ENCODE data around the gene LHFPL6.

The LHFPL6 gene

DNA sequence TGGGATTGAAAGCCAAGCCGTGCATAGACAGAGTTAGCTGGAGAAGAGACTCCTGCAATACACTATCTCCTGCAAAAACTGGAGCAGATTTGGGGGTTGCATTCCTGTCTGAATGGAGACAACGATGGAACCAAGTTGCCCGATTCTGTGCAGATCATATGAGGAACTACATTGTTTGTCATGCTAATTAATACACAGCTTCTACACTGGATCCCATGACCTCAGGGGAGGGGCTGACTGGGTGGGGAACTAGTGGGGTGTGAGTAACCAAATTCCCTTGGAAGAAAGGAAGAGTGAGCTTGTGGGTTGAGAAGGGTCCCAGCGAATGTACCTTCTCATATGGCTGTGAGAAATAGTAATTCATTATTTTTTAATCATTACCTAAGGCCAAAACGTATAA is 214.0 kb downstream of the LHFPL6 start:
- no peak for DNase-seq (ENCODE audit: low read depth, low spot score)

DNA sequence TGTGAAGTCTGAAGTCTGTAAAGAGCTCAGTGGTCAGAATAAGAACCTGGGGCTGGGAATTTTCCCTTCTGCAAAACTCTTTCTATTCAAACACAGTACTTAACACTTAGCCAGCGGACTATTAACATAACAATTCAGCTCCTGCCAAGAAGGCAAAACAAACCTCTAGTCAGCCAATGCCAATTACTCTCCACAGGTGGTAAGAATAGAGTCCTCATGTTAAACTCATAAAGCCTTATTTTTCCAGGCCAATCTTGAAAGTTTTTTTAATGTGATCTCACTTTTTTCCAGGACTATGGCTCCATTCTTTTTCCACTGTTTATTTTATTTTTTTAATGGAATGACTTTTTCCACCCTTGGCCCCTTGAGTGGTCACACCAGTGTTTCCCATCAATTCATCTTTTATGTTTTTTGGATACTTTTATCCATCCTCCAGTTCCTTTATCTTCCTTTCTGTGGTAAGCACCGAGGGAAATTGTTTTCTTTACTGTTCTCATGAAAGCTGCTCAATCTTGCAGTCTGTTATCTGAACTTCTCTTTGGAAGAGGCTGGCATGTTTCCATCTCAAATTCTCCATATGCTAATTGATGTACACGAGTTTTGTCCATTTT is 217.3 kb downstream of the LHFPL6 start:
- peak; percentile 83 for DNase-seq (ENCODE audit: low read depth, low spot score)

DNA sequence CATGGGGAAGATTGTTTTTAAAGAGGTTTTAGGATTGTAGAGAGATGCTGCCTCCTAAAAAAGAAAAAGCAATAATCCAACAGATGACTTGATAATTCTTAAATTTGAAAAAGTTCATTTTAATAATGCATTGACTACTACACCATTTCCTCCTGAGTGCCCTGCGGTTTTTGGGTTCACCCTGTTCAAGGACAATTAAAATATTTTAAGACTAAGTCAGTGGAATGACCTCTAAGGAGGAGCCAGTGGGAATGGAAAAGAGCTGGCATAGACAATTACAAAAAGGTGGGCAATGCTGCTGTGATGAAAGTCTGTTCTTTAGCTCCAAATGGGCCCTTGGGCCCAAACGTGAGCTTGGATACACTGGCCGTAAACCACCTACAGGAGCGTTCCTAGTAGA is 217.8 kb downstream of the LHFPL6 start:
- no peak for DNase-seq (ENCODE audit: low read depth, low spot score)

DNA sequence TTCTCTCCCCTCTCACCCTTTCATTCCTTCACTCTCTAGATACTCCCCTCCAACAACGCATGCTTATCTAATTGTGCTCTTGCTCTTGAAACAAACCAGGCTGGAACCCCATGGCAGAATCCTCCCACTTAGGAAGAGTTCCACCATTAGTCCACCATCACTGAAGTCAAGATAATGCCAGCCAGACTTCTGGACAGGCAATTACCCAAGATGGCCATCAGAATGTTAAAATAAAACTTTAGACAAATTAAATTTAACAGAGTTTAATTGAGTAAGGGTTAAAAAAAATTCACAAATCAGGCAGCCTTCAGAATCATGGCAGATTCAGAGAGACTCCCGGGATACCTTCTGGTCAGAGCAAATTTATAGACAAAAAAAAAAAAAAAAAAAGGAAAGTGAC is 221.5 kb downstream of the LHFPL6 start:
- no peak for DNase-seq (ENCODE audit: low read depth, low spot score)

DNA sequence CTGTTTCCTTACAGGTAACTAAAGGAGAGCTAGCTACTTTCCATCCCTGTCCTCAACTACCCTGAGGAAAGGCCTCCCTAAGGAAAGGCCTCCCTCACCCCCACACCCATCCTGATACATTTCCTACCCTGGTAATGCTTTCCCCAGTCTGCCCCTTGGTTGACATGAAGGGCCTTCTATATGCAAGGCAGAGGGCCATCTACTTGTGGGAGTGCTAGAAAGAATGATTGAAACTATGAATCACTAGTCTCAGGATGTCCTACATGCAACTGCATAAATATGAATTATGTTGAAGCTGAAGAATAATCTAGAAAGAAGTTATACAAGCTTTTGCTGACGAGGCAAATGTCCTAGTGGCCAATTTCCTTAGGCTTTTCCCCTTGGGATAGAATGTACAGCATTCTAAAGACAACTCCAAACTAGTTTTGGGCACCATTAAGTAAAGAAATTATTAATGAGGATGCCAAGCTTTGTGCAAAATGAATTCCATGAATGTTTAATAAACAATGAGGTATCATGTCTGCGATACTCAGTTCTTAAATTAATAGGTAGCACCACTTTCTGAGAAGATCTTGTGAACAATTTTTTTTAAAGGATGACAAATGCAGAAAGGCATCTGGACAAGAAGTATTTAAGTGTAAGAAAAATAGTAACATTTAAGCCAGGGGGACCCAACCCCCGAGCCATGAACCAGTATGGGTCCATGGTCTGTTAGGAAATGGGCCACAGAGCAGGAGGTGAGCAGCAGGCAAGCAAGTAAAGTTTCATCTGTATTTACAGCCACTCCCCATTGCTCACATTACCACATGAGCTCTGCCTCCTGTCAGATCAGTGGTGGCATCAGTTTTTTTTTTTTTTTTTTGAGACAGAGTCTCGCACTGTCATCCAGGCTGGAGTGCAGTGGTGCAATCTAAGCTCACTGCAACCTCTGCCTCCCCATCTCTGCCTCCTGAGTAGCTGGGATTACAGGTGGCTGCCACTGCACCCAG is 223.0 kb downstream of the LHFPL6 start:
- DNase-seq (ENCODE audit: low read depth, low spot score): no peak

DNA sequence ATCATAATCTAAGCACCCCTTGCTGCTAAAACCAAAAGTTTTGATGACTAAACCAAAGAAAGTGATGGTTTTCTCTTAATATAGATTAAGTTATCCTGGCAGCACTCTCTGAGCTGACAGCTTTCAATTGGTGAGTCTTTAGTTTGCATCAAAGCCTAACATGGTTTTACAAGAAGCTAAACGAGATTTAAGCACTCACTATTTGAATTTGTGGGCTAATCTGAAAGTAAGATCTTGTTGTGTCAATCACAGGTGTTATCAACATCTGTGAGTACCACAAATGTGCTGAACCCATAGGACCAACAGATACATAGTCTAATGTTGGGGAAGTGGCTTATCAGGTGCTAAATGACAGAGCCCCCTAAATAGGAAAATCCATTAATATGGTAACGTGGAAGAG is 223.9 kb downstream of the LHFPL6 start:
- no peak for DNase-seq (ENCODE audit: low read depth, low spot score)

DNA sequence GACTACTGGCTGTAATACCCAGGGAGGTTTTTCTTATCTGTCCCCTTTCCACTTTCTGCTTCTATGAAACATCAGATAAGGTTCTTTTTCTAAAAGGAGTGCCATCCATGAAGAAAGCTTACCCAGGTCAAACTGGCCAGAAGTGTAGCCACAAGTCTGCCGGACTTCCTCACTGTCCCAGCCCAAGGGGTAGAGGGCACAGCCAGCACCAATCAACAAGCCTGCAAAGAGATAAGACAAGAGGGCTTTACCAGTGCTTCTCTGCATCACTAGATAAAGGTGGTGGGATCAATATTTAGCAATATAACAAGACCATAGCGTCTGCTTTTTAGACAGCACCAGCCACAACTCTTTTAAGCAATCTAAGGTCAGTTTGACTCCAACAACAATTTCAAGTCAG is 224.7 kb downstream of the LHFPL6 start:
- DNase-seq (ENCODE audit: low read depth, low spot score): no peak

DNA sequence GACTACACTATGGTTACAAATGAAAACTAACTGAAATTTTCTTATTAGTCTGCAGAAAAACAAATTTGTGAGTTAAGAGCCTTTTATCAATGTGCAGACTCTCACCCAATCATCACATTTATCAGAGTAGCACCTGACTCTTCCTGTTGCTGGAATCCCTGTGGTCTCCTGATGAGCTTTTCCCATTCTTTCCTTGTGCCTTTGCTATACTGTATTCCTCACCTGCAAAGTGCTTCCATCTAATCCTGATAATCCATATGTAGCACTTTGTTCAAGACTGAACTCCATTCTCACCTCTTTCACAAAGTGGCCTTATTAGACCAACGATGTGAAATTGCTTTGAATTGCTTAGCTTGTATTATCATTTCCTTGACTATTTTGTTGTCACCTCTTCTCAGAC is 225.3 kb downstream of the LHFPL6 start:
- DNase-seq (ENCODE audit: low read depth, low spot score): no peak

DNA sequence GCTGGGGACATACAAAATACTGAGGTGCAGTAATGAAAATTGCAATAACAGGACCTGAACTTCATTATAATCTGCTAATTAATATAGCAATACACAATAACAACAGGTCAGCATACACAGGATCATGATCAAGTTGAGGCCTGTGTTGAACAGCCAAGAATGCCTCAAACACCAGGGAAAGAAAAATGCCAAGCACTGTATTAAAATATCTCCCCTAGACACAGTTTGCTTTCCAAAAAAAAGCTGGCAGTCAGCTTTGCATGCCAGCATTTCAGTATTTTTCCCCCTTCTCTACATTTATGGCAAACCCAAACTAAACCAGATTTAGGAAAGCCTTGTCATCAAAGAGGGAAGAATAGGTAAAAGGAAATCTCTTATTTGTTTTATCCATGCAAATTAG is 226.9 kb downstream of the LHFPL6 start:
- no peak for DNase-seq (ENCODE audit: low read depth, low spot score)

DNA sequence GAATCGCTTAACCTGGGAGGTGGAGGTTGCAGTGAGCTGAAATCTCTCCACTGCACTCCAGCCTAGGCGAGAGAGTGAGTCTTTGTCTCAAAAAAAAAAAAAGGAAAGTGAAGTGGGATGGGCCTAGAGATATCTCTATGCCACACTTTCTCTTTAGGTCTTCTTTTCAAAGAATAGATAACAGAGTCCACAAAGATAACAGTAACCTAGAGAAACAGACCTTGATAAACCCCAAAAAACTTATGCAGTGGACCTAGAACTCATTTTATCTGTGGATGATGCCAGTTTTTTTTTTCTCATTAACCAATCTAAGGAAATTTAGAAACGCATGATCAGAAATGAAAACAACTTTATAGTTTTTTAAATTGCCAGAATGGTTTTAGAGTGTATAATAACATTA is 227.4 kb downstream of the LHFPL6 start:
- no peak for DNase-seq (ENCODE audit: low read depth, low spot score)

DNA sequence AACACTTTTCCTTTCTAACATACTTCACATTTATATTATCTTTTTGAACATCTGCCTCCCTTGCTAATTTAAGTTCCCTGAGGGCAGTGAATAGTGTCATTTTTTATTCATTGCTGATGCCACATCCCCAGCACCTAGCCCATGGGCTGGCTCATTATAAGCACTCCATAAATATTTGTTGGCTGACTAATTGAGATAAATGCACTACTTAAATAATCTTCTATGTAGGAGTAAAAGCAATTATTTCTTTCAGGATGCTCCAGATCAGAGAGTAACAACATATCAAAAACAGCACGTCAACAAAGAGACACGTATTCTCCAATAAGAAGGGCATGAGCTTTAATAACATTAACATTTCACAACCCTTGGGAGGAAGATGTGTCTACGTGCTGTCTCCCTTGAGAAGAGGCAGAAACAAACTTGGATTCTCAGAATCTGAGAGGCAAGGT is 228.2 kb downstream of the LHFPL6 start:
- DNase-seq (ENCODE audit: low read depth, low spot score): no peak

DNA sequence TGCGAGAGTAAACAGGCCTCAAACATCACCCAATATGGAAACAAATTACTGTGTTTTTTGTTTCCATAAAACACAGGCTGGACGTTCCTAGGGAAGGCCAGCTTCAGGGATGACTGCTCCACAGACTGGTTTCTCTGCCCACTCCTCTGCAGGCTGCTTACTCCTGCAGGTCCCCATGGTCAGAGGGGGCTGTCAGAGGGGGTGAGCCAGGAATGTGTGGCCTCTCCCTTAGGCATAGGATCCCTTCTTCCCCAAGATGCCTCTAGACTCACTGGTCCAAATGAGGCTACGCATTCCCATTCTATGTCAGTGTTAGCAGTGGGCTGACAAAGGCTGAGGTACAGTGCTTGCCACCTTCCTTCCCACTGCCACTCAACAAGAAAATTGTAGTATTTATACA is 229.8 kb downstream of the LHFPL6 start:
- DNase-seq (ENCODE audit: low read depth, low spot score): no peak

DNA sequence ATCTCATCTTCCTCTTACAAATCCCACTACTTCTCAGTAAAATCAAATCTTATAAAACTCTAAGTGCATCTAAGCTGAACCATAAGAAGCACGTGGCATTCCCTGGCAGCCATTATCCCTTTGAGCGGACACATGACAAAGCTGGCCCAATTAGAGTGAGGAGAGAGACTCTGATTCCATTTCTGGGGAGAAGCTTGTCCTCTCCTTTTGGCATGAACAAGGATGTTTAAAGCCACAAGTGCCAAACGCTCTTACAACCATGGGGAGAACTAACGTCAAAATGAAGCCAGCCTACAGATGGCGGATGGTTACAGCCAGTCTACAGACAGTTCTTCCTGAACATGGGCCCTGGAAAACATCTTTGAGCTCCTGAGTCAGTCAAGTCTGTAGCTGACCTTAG is 231.3 kb downstream of the LHFPL6 start:
- no peak for DNase-seq (ENCODE audit: low read depth, low spot score)

DNA sequence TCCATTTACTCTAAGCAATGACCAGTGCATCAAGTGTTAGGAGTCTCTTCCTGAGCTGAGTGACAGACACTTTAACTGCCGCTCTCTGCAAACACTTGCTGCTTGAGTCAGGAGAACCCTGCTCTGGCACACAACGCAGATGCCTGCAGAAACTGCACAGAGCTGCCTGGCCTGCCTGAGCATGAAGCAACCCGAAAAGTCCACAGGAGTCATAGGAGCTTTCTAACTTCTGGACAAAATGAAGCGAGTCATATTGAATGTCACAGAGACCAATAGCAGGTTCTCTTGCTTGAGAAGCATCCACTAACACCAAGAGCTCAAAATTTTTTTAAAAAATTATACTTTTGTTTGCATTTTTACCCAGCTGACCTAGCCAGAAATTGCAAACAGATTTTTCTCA is 232.4 kb downstream of the LHFPL6 start:
- DNase-seq (ENCODE audit: low read depth, low spot score): no peak

DNA sequence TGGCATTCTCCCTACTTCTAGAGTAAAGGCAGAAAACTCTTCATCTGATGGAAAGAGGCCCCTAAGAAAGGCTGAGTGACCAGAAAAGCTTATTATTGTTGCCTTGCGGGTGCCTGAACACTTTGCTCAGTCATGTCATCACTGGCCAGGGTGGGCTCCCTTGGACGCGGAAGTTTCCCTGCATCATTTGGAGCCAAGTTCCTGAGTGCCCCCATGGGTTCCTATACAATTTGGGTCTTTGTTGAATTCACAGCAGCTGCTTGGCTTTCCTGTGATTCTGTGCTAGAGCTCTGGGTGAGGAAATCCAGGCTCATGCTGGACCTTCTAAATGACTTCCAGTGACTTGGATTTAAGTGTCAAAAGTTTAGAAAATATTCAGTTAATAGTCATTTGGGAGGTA is 232.9 kb downstream of the LHFPL6 start:
- no peak for DNase-seq (ENCODE audit: low read depth, low spot score)

DNA sequence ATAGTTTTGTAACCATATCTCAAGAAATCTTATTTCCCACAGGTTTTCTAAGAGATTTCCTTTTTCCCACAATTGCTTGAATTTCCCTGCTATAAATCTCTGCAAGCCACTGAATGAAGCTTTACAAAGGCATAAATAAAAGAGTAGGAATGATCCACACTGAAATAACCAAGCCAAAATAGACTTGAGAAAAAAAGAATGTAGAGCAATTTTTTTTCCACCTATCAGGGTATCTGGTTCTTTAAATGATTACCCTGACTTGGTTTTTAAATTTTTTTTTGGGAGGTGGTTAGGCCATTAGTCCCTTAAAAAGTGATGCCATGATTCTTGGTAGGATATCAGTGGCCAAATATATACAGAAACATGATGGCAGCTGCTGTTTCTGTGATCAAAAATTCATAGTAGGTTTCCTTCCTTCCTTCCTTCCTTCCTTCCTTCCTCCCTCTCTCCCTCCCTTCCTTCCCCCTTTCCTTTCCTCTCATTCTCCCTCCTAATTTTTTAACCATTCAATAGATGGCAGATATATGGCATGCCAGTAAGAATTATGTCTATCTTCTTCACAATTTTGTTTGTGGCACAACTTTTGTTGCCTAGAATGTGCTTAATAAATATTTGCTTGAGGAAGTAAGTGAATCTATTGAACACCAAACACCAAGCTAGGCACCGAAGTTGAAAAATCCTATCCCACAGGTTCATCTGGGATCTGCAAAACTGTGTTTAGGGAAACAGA is 233.7 kb downstream of the LHFPL6 start:
- DNase-seq (ENCODE audit: low read depth, low spot score): no peak

DNA sequence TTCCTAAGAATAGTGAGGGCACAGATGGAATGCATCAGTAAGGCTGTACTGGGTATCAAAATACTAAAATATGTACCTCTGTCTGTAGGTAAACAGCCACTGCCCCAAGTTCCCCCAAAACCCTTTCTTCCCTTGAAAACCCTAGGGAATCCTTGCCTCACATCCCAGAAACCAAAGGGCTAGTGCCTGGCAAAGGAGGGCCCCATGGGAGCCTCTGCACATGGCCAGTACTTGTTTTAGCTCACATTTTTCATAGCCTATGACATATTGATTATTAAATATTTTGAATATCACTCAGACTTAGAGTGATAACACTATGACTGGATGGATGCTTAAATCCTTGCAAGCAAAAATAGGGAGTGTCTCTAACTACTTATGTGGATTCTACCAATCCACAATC is 237.1 kb downstream of the LHFPL6 start:
- no peak for DNase-seq (ENCODE audit: low read depth, low spot score)

DNA sequence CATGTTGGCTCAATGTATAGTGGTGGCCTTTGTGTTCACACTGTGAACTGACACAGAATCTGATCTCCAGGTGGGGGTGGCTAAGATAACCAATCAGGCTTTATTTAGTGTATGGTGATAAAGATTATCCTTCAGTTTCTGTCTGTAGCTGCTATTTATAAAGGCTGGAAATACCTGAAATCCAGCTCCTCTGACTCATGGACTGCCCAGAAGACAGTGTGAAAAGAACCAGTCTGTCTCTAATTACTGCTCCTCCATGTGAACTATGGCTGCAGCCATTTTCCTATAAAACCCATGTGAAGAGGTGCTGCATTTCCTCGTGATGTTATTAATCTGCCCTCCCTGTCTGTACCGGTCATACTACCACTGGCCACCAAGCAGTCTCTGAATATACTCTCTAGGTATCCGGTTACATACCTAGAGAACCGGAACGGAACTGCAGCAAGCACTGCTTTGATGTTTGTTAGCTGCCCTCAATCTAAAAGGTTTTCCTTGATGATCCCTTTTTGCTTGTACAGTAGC is 238.0 kb downstream of the LHFPL6 start:
- DNase-seq (ENCODE audit: low read depth, low spot score): peak; percentile 33

DNA sequence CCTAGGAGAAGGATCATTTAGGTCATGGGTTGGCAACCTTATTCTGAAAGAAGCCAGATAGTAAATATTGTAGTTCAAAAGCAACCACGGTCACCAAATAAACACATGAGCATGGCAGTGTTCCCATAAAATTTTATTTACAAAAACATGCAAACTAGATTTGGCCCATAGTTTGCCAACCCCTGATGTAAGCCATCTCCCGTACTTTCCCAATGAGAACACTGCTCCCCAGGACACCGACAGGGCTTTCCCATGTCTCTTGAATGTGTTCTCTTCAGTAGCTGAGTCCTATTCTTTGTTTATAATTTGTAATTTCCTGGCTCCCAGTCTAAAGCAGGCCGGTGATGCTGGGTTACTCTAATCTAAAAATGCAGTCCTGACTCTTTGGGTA is 239.6 kb downstream of the LHFPL6 start:
- DNase-seq (ENCODE audit: low read depth, low spot score): no peak

DNA sequence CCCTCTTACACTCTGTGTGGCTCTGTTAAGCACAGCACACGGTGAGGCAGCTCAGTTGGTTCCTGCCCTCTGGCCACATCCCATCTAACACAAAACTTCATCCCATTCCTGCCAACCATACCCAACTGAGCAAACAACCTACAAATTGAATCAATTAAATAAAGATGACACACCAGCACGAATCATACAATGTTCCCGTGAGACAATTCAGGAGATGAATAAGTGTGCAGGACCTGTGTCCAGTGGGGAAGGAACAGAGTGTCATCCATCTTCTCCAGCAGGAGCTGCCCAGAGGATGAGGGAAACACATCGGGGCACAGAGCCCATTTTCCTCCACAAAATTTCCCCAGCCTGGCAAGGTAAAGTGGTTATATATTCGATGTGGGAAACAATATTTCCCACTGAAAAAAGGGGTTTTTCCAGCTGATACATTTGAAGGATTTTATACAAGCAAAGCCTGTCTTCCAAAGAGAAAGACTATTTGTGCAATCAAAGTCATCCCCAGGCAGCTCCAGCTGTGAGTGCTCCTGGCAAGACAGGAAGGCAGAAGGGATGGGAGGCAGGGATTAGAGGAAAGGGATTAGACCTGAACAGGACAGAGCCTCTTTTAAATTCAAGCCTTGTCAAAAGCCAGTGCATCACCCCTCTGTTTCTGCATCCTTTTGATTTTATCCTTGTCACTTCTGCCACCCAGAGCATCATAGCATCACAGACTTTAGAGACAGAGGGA is 240.2 kb downstream of the LHFPL6 start:
- DNase-seq (ENCODE audit: low read depth, low spot score): no peak

DNA sequence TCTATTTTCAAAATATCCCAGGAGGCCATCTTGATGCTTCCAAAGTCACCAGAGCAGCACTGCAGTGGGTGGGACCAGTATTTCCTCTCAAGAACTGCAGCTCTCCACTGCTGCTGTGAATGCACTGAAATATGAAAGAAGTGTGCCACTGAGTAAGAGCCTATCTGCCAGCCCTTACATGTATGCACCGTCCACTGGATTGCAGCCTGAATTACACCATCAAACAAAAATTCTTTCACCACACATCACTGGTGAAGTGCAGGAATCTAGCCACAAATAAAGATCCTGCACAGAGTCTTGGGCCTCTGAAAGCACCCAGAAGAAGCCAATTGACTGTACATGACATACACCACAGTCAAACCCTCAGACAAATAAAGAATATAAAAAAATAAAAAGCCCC is 249.0 kb downstream of the LHFPL6 start:
- no peak for DNase-seq (ENCODE audit: low read depth, low spot score)
